IPS DF 6.9 (cell line): ENCODE measurements around the gene SV2C.
A peak's percentile ranks its signal among the peaks of the same experiment; 100 is the strongest.
"Not testable (repeated sequence)": the region's sequence is repeated elsewhere in the genome, so short reads cannot be mapped to it uniquely, and the experiment has no call there.

Experiments
- DNase-seq: peaks from one replicate; pipeline ENCODE4 v3.0.0-alpha.2; 2013; ENCODE audit warnings: low read depth, low spot score
- H3K27ac ChIP-seq: one replicate; pipeline ENCODE4 v1.5.1; 2013; ENCODE audit warnings: low read length, control low read depth
- H3K27me3 ChIP-seq: 2 replicates; pipeline ENCODE4 v1.6.1; 2013; ENCODE audit warnings: mild to moderate bottlenecking, low read length; ENCODE audit not compliant: control insufficient read depth, insufficient read depth
- H3K36me3 ChIP-seq: 2 replicates; pipeline ENCODE4 v1.6.1; 2013; ENCODE audit warnings: low read length; ENCODE audit not compliant: control insufficient read depth, insufficient read depth
- H3K4me1 ChIP-seq: 2 replicates; pipeline ENCODE4 v1.6.1; 2013; ENCODE audit warnings: low read length; ENCODE audit not compliant: control insufficient read depth, insufficient read depth
- H3K4me3 ChIP-seq: 2 replicates; pipeline ENCODE4 v1.5.1; 2013; ENCODE audit warnings: mild to moderate bottlenecking, low read length
- H3K9me3 ChIP-seq: 2 replicates; pipeline ENCODE4 v1.6.1; 2013; ENCODE audit warnings: low read length, inconsistent platforms; ENCODE audit not compliant: control insufficient read depth, insufficient read depth
- WGBS: extraction: QIAGEN DNeasy Blood & Tissue Kit; methylation state at CpG from one replicate; pipeline ENCODE4 v1.1.7; 2013; ENCODE audit warnings: mixed read lengths, missing lambda C conversion rate; ENCODE audit not compliant: insufficient read length, insufficient coverage; 5-methylcytosine and 5-hydroxymethylcytosine counted together

The SV2C gene, protein sequence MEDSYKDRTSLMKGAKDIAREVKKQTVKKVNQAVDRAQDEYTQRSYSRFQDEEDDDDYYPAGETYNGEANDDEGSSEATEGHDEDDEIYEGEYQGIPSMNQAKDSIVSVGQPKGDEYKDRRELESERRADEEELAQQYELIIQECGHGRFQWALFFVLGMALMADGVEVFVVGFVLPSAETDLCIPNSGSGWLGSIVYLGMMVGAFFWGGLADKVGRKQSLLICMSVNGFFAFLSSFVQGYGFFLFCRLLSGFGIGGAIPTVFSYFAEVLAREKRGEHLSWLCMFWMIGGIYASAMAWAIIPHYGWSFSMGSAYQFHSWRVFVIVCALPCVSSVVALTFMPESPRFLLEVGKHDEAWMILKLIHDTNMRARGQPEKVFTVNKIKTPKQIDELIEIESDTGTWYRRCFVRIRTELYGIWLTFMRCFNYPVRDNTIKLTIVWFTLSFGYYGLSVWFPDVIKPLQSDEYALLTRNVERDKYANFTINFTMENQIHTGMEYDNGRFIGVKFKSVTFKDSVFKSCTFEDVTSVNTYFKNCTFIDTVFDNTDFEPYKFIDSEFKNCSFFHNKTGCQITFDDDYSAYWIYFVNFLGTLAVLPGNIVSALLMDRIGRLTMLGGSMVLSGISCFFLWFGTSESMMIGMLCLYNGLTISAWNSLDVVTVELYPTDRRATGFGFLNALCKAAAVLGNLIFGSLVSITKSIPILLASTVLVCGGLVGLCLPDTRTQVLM

DNA sequence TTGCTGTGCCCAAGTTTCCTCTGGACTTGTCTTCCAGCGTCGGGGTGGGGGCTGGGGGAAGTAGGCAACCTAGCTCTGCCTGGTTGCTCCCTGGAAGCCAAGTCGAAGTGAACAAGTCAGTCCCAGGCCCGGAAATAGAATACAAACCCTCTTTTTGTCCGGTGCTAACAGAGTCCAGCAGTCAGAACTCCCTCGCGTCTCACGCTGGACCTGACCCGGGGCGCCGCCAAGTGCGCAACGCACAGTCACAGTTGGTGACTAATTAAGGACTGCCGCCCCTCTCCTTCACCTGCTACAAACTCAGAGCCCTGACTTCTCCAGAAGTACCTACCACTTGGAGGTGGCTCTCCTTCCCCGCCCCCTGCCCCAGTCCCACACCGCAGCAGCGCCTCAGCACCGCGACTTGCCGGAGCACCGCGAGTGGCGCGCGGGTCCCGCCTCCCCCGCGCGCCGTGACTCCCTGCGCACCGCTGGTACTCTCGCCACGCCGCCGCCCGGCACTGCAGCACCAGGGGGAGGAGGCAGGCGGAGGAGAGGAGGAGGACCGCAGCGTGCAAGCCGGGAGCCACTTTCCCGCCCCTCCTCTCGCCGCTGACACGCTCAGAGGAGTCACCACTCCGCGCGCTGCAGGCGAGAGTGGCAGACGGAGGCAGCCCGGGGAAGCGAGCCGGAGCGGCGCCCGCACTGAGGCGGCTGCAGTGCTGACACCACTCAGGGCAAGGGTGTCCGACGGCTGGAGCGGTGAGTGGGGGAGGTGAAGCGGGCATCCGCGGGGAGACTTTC, at the start of gene SV2C:
TSS of gene SV2C (plus strand) at position 612 of the 783 bp plus-strand sequence. CDS start 48,368 bp downstream, outside the sequence.
- H3K27me3 ChIP-seq, result peaks cover 50% of the 10 kb centered on the region
- H3K27ac ChIP-seq, result no peak within 1 kb of the TSS
- peak within 1 kb of the TSS; percentile 47; the same call in 1 of the 2 replicates for H3K4me3 ChIP-seq
- DNase-seq, result no peak
- H3K36me3 ChIP-seq, result no peaks in the 10 kb centered on the region
- H3K9me3 ChIP-seq, result no peaks in the 10 kb centered on the region
- H3K4me1 ChIP-seq, result peaks cover 2% of the 10 kb centered on the region; the same call in 1 of the 2 replicates
- WGBS, result no CpG with 5 or more reads among the region's 63 CpGs

DNA sequence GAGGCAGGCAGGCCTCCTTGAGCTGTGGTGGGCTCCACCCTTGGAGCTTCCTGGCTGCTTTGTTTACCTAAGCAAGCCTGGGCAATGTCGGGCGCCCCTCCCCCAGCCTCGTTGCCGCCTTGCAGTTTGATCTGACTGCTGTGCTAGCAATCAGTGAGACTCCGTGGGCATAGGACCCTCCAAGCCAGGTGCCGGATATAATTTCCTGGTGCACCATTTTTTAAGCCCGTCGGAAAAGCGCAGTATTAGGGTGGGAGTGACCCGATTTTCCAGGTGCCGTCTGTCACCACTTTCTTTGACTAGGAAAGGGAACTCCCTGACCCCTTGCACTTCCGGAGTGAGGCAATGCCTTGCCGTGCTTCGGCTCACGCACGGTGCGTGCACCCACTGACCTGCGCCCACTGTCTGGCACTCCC, 45.4 kb upstream of the SV2C start:
- no CpG with 5 or more reads among the region's 18 CpGs for WGBS
- H3K36me3 ChIP-seq, H3K27me3 ChIP-seq, H3K27ac ChIP-seq, H3K4me1 ChIP-seq, DNase-seq, H3K9me3 ChIP-seq: not testable (repeated sequence)
- H3K4me3 ChIP-seq, result peak overlapping the region; percentile 25; the same call in 1 of the 2 replicates

DNA sequence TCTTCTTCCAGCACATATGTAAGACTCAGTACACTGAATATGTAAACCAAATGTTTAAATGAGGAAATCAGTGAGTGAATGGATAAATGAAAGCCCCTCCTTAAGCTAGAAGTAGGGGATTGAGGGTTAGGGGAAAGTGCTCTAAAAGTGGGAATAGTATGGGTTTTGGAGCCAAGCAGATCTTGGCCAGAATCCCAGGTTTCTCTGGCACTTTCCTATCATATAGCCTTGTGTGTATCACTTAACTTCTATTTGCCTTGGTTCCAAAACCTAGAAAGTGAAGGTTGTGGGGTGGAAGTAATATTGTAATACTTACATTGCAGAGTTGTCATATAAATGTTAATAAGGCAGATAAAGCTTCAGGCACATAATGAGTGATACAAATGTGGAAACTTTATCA, 45.0 kb upstream of the SV2C start:
- Histone ChIP-seq H3K4me1 (no peaks in the 10 kb centered on the region), H3K9me3 (no peaks in the 10 kb centered on the region), H3K27ac (no peak overlapping the region), H3K4me3 (no peak overlapping the region), H3K36me3 (no peaks in the 10 kb centered on the region), H3K27me3 (no peaks in the 10 kb centered on the region)
- no peak for DNase-seq

DNA sequence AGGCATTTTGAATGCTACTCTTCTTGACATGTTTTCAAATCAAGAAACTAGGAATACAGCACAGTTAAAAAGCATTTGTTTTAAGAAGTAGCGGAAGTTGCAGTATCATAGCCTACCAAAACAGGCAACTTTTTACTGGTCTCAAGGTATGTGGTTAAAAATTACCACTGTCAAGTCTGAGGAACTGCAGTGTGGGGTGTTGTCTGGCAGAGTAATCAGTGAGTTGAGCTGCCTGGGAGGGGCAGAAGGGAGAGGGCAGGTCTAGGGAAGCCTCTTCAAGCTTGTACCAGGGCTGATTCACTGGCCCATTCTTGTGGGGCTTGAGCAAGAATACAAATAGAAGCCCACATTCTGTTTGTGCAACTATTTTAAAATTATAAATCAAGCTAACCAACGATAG, 42.4 kb upstream of the SV2C start:
- no peak for DNase-seq
- Histone ChIP-seq H3K4me3 (no peak overlapping the region), H3K9me3 (no peaks in the 10 kb centered on the region), H3K27ac (no peak overlapping the region), H3K4me1 (no peaks in the 10 kb centered on the region), H3K27me3 (no peaks in the 10 kb centered on the region), H3K36me3 (no peaks in the 10 kb centered on the region)
- no CpG with 5 or more reads among the region's 2 CpGs for WGBS

DNA sequence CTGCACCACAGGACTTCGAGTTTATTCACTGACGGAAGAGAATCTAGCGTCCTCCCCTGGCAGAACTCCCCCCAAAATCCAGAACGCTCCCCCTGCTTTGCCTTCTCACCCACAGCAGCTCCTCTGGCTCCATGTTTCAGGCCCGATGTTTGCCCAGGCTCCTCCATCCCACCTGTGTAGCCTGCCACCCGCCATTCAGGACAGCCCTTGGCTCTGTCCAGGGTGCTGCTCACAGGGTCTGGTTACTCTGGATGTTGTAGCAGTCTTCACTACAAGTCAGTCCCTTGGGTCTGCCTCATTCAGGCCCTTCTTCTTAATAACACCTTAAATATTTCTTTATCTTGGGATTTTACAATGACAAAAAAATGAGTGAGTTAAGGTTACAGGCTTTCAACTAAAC, 41.3 kb upstream of the SV2C start:
- DNase-seq, result peak; percentile 9
- WGBS, result no CpG with 5 or more reads among the region's 6 CpGs

DNA sequence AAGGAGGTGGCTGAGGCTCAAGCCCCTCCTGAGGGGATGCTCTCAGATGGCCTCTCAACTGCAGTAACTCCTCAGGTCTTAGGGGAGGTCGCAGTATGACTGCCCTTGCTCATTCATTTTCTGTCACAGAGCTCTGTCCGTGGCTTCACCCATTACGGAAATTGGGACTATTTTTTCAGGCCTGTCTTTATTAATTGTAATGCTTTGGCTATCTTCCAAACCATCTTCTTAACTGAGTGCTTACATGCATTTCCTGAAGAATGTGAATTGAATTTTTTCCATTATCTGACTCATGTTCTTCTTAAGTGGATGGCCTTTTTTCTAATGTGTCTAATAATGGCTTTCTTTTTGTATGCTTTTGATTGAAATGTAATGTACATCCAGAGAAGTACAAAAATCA, 36.4 kb upstream of the SV2C start:
- H3K4me3 ChIP-seq, result no peak overlapping the region
- H3K27ac ChIP-seq, result no peak overlapping the region
- WGBS, result no CpG with 5 or more reads among the region's 3 CpGs
- DNase-seq, result no peak
- H3K9me3 ChIP-seq, result no peaks in the 10 kb centered on the region
- no peaks in the 10 kb centered on the region for H3K27me3 ChIP-seq
- no peaks in the 10 kb centered on the region for H3K4me1 ChIP-seq
- H3K36me3 ChIP-seq, result no peaks in the 10 kb centered on the region

More for the DNA sequence above, 41.3 kb upstream of the SV2C start:
- no peaks in the 10 kb centered on the region for H3K4me1 ChIP-seq
- H3K4me3 ChIP-seq, result no peak overlapping the region
- no peak overlapping the region for H3K27ac ChIP-seq
- no peaks in the 10 kb centered on the region for H3K27me3 ChIP-seq
- H3K9me3 ChIP-seq, result no peaks in the 10 kb centered on the region
- no peaks in the 10 kb centered on the region for H3K36me3 ChIP-seq

DNA sequence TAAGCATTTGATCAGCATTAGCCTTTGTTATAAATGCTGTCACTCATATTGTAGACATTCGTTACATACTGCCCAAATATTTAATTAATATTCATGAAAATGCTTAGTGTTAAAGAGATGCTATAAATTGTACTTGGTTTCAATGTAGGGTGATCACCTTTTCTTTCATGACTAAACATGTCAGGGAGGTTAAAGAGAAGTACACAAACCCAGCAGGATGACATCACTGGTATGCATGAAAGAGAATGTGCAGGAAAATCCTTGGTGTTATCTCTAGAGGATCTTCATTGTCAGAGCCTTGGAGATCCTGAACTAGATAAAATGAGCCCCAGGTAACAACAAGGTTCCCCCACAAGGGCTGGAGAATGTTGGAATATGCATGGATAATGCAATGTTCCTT, 33.0 kb upstream of the SV2C start:
- Histone ChIP-seq H3K27me3 (no peaks in the 10 kb centered on the region), H3K4me3 (no peak overlapping the region), H3K27ac (no peak overlapping the region), H3K9me3 (no peaks in the 10 kb centered on the region), H3K36me3 (no peaks in the 10 kb centered on the region), H3K4me1 (no peaks in the 10 kb centered on the region)
- no CpG with 5 or more reads among the region's 1 CpG for WGBS
- no peak for DNase-seq

DNA sequence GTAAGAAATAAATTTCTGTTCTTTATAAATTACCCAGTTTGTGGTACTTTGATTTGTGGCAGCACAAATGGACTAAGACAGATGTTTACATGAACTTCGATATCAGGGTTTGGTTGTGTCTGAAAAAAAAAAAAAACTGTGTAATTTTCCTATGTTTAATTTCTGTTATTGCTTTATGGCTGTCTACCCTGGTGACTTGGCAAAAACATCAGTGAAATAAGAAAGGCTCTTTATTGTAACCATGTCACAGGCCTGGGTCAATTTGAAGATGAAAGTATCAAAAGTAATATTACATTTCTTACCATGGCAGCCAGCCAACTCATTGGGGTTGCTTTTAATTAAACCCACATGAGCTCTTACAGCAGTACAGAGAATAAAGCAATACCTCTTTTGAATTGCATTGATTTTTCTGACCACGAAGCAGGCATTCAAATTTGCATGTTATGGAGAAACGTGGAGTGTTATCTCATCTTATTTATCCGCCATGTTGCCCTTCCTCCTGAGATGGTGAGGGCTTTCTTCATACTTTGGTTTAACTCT, 20.6 kb upstream of the SV2C start:
- Histone ChIP-seq H3K9me3 (no peaks in the 10 kb centered on the region), H3K4me1 (no peaks in the 10 kb centered on the region), H3K27me3 (no peaks in the 10 kb centered on the region), H3K27ac (no peak overlapping the region), H3K36me3 (no peaks in the 10 kb centered on the region), H3K4me3 (no peak overlapping the region)
- WGBS, result no CpG with 5 or more reads among the region's 4 CpGs
- DNase-seq, result no peak

DNA sequence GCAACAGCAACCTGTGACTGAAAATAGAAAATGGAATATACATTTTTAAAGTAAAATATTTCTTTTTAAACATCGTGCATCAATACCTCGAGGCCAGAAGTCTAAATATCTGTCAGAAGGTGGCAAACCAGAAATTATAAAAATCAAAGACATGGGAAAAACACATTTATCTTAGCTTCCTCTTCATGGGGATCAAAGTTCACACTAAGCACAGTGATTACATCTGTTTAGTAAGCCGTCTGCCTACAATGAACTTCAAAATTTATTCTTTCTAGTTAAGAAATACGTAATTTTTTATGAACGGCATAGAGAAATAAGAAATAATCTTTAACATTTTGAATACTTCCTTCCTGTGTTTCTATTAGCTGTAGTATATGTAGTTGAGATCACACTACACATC, 17.9 kb upstream of the SV2C start:
- WGBS, result no CpG with 5 or more reads among the region's 5 CpGs
- DNase-seq, result no peak
- no peak overlapping the region for H3K4me3 ChIP-seq
- no peaks in the 10 kb centered on the region for H3K9me3 ChIP-seq
- no peak overlapping the region for H3K27ac ChIP-seq
- no peaks in the 10 kb centered on the region for H3K36me3 ChIP-seq
- no peaks in the 10 kb centered on the region for H3K4me1 ChIP-seq
- H3K27me3 ChIP-seq, result no peaks in the 10 kb centered on the region

DNA sequence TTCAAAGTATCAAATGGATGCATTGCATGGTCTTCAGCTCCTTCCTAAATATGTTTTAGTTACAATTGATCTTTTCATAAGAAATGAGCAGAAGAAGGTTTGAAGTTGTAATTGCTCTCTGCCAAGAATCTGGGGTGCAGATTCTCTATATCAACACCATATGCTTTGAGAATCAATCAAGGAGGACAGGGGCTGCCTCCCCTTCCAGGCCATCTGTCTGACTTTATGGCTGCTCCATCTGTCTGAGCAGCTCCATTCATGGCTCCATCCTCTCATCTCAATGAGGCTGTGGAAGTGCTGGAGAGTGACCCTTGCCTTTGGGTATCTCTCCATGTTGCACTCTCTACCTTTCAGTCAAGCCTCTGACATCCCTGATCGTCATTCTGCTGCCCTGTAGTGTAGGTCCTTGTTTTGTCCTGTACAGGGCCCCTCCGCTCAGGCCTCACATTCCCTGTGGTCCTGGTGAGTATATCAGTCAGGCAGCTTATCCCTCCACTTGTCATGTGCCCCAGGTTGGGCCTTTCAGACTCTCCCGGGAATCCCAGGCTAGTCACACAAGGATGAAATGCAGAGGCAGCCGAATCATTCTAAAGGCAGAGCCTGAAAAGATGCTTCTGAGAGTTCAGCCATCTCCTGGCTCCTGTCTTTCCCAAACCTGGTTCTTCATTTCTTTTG, 14.0 kb upstream of the SV2C start:
- Histone ChIP-seq H3K4me1 (no peaks in the 10 kb centered on the region), H3K27me3 (no peaks in the 10 kb centered on the region), H3K9me3 (no peaks in the 10 kb centered on the region), H3K36me3 (no peaks in the 10 kb centered on the region), H3K27ac (no peak overlapping the region), H3K4me3 (no peak overlapping the region)
- no peak for DNase-seq
- no CpG with 5 or more reads among the region's 4 CpGs for WGBS
